Fibroblast of lung (primary cell): ENCODE results near the gene KIF13A. TPM values are rescaled to one million over a fixed set of nuclear protein-coding genes. Genes with fewer than 3 reads are reported as not detected.

ENCODE experiments used
- DNase-seq, 2 donors: peaks; one replicate each; pipeline versions ENCODE4 v3.0.0 to v3.0.0-alpha.2; 2010; ENCODE audit warnings: low read depth in 2 of 2
- H2AFZ ChIP-seq: 2 replicates; pipeline ENCODE4 v1.5.1; 2012; ENCODE audit warnings: low read length, control low read depth, inconsistent platforms
- H3K27ac ChIP-seq: 2 replicates; pipeline ENCODE4 v1.5.1; 2011; ENCODE audit warnings: low read length, control low read depth; ENCODE audit not compliant: insufficient read depth
- H3K27me3 ChIP-seq: 2 replicates; pipeline ENCODE4 v1.5.1; 2011; ENCODE audit warnings: mild to moderate bottlenecking, low read length; ENCODE audit not compliant: control insufficient read depth, insufficient read depth
- H3K36me3 ChIP-seq: 2 replicates; pipeline ENCODE4 v1.5.1; 2011; ENCODE audit warnings: low read length; ENCODE audit not compliant: control insufficient read depth, insufficient read depth
- H3K4me1 ChIP-seq: 2 replicates; pipeline ENCODE4 v1.5.1; 2011; ENCODE audit warnings: low read length; ENCODE audit not compliant: control insufficient read depth, insufficient read depth; ENCODE audit errors: extremely low read depth
- H3K4me2 ChIP-seq: 2 replicates; pipeline ENCODE4 v1.5.1; 2011; ENCODE audit warnings: low read length, control low read depth; ENCODE audit not compliant: insufficient read depth; ENCODE audit errors: extremely low read depth
- H3K4me3 ChIP-seq, 4 experiments: fragments of 200-600 bp in 1 of 4; sonication (generic) in 1 of 4; replicated peaks in 1 of 4; 2 replicates each; pipeline ENCODE4 v1.5.1; 2011 to 2016; ENCODE audit warnings: low read length in 4 of 4, low read depth in 3 of 4, mild to moderate bottlenecking in 3 of 4, control low read depth in 2 of 4, inconsistent platforms in 1 of 4, mixed read lengths in 1 of 4; ENCODE audit not compliant: insufficient read depth in 1 of 4; ENCODE audit errors: control extremely low read depth in 1 of 4
- H3K79me2 ChIP-seq: 2 replicates; pipeline ENCODE4 v1.5.1; 2012; ENCODE audit warnings: mild to moderate bottlenecking, low read length, inconsistent platforms; ENCODE audit not compliant: control insufficient read depth, insufficient read depth
- H3K9ac ChIP-seq: 2 replicates; pipeline ENCODE4 v1.5.1; 2011; ENCODE audit warnings: mild to moderate bottlenecking, low read length, control low read depth; ENCODE audit not compliant: insufficient read depth
- H3K9me3 ChIP-seq: 2 replicates; pipeline ENCODE4 v1.5.1; 2012; ENCODE audit warnings: low read depth, low read length; ENCODE audit not compliant: control insufficient read depth, insufficient read depth
- H4K20me1 ChIP-seq: 2 replicates; pipeline ENCODE4 v1.5.1; 2011; ENCODE audit warnings: low read length; ENCODE audit not compliant: control insufficient read depth, insufficient read depth; ENCODE audit errors: extremely low read depth
- EZH2 ChIP-seq: IDR thresholded peaks from 2 replicates; pipeline ENCODE4 v1.5.1; 2012; ENCODE audit warnings: low read length, control low read depth, mild to moderate bottlenecking; ENCODE audit errors: missing control alignments
- polyA plus RNA-seq, 2 donors: library from polyadenylated mRNA; depleted of rRNA in 1 of 2; stranded (reverse) in 1 of 2; unstranded in 1 of 2; fragments of >200 nt; gene quantifications; 2 replicates each; pipeline ENCODE4 v1.2.1, GENCODE V29; 2011 to 2012; ENCODE audit warnings: missing spikeins in 1 of 2
- total RNA-seq: library from RNA; depleted of rRNA; stranded (reverse); fragments of >200 nt; gene quantifications from 2 replicates; pipeline ENCODE4 v1.2.1, GENCODE V29; 2014
- TF ChIP-seq, protein P1 (sequence below), 2 donors: IDR thresholded peaks in 1 of 2; conservative IDR thresholded peaks in 1 of 2; 1 replicate in 1 of 2; 2 replicates in 1 of 2; pipeline ENCODE4 v1.5.1; 2011 to 2012; ENCODE audit warnings: low read length in 2 of 2, control low read depth in 1 of 2, inconsistent platforms in 1 of 2, low read depth in 1 of 2, mild to moderate bottlenecking in 1 of 2

KIF13A gene
- total and polyA plus RNA-seq, 2 donors (not counting 1 experiment from before 2014, with no cell fraction given): 52.3 to 114 TPM

GRCh38 chr6:17974570-17975368 is 12.7 kb downstream of the KIF13A start:
- Histone ChIP-seq H3K27me3 (no peaks in the 10 kb centered on the region), H3K36me3 (no peaks in the 10 kb centered on the region), H4K20me1 (no peaks in the 10 kb centered on the region), H2AFZ (no peak overlapping the region), H3K27ac (no peak overlapping the region), H3K4me2 (no peak overlapping the region), H3K4me3 (no peak overlapping the region), H3K9me3 (no peaks in the 10 kb centered on the region), H3K79me2 (peaks cover 70% of the 10 kb centered on the region), H3K9ac (no peak overlapping the region), H3K4me1 (peaks cover 3% of the 10 kb centered on the region)
- TF ChIP-seq EZH2: no peak
- TF ChIP-seq, protein P1, sequence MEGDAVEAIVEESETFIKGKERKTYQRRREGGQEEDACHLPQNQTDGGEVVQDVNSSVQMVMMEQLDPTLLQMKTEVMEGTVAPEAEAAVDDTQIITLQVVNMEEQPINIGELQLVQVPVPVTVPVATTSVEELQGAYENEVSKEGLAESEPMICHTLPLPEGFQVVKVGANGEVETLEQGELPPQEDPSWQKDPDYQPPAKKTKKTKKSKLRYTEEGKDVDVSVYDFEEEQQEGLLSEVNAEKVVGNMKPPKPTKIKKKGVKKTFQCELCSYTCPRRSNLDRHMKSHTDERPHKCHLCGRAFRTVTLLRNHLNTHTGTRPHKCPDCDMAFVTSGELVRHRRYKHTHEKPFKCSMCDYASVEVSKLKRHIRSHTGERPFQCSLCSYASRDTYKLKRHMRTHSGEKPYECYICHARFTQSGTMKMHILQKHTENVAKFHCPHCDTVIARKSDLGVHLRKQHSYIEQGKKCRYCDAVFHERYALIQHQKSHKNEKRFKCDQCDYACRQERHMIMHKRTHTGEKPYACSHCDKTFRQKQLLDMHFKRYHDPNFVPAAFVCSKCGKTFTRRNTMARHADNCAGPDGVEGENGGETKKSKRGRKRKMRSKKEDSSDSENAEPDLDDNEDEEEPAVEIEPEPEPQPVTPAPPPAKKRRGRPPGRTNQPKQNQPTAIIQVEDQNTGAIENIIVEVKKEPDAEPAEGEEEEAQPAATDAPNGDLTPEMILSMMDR (conservative IDR thresholded peaks at IDR 0.05 in 1 of 2, IDR thresholded peaks at IDR 0.05 in 1 of 2; ENCODE audit: low read depth in 1 of 2, low read length in 2 of 2): no peak
- no peak for DNase-seq

DNA sequence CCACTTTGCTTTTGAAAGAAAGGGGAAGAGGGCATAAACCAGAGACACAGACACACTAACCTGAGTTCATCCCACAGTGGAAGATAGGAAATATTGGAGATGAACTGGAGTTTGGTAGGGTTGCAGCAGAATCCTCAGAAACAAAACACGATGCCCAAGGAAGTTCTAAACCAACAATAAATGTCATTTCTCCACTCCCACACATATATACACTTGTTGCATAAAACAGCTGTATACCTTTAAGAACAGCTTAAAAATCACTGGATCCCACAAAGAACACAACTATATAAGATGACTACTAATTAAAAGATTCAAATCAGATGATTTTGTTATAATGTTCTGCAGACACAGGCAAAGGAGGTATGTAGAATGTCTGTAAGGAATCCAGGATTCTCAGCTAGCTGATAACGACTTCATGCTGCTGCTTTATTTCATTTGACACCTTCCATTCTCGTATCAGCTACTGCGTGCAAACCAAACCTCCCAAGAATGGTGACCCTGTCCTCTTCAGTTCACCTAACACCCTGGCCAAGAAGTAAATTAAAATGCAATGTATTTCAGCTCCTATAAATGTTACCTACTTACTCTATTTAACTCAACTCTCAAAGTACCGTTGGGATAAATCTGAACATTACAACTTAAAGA is 14.3 kb downstream of the KIF13A start:
- H3K4me2 ChIP-seq: peak overlapping the region; percentile 4

More for the DNA sequence above, 14.3 kb downstream of the KIF13A start:
- H3K9ac ChIP-seq: no peak overlapping the region
- TF ChIP-seq, protein P1 (conservative IDR thresholded peaks at IDR 0.05 in 1 of 2, IDR thresholded peaks at IDR 0.05 in 1 of 2; ENCODE audit: low read depth in 1 of 2, low read length in 2 of 2): no peak
- no peak overlapping the region for H3K4me3 ChIP-seq
- H4K20me1 ChIP-seq: no peaks in the 10 kb centered on the region
- H3K4me1 ChIP-seq: peaks cover 5% of the 10 kb centered on the region
- H3K27ac ChIP-seq: peak overlapping the region; percentile 30
- H3K9me3 ChIP-seq: no peaks in the 10 kb centered on the region
- no peak overlapping the region for H2AFZ ChIP-seq
- H3K36me3 ChIP-seq: no peaks in the 10 kb centered on the region
- no peak for DNase-seq
- H3K79me2 ChIP-seq: peaks cover 70% of the 10 kb centered on the region
- H3K27me3 ChIP-seq: no peaks in the 10 kb centered on the region
